BLaER1 (cell line): ENCODE results near the gene DEK.

ENCODE experiments used
- H3K27ac ChIP-seq: shearing (Covaris generic); formaldehyde crosslinking; 2 replicates; pipeline ENCODE4 v1.8.1; 2022
- H3K27me3 ChIP-seq: shearing (Covaris generic); formaldehyde crosslinking; 2 replicates; pipeline ENCODE4 v1.8.1; 2022
- H3K36me3 ChIP-seq: shearing (Covaris generic); formaldehyde crosslinking; 2 replicates; pipeline ENCODE4 v1.8.1; 2022
- H3K4me1 ChIP-seq: shearing (Covaris generic); formaldehyde crosslinking; 2 replicates; pipeline ENCODE4 v1.8.1; 2022
- H3K4me2 ChIP-seq: shearing (Covaris generic); formaldehyde crosslinking; 2 replicates; pipeline ENCODE4 v1.8.1; 2022
- H3K4me3 ChIP-seq: shearing (Covaris generic); formaldehyde crosslinking; 2 replicates; pipeline ENCODE4 v1.8.1; 2022
- H3K9ac ChIP-seq: shearing (Covaris generic); formaldehyde crosslinking; 2 replicates; pipeline ENCODE4 v1.8.1; 2022
- H3K9me3 ChIP-seq: shearing (Covaris generic); formaldehyde crosslinking; 2 replicates; pipeline ENCODE4 v1.8.1; 2022
- H4K20me1 ChIP-seq: shearing (Covaris generic); formaldehyde crosslinking; 2 replicates; pipeline ENCODE4 v1.8.1; 2022
- Cebpa-rat ChIP-seq: shearing (Covaris generic); IDR thresholded peaks from 2 replicates; pipeline ENCODE4 v1.8.1; 2022

DEK gene

DNA sequence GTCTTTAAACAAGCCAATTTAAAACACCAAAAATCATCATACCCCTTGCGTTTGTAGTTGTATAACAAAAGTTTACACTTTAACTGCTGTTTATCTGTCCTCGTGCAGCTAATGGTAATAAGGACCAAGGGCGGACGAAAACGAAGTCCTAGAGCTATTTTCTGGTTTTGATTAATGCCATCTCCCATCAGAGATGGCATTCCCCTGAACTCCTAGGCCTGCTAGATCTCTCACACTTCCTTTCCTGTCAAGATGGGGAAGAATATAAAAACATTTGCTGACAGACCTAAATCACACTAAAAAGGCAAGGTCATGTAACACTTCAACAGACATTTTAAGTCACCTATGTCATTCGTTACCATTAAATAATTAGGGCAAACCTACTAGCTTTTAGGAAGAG, 9.5 kb downstream of the DEK start:
- H3K4me2 ChIP-seq, result no peak overlapping the region

DNA sequence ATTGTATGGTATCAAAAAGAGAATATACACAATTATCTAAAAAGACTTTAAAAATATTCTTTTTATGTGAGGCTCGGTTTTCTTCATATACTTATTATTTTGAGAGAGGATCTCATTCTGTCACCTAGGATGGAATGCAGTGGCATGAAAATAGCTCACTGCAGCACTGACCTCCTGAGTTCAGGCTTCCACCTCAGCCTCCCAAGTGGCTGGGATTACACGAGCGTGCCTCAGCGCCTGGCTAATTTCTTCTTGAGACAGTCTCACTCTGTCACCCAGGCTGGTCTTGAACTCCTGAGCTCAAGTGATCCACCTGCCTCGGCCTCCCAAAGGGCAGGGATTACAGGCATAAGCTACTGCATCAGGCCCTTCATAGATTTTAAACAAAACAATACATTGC, 10.7 kb downstream of the DEK start:
- Histone ChIP-seq H3K27ac (no peak overlapping the region), H3K9me3 (no peaks in the 10 kb centered on the region), H4K20me1 (peaks cover 98% of the 10 kb centered on the region), H3K4me3 (no peak overlapping the region), H3K27me3 (no peaks in the 10 kb centered on the region), H3K4me2 (no peak overlapping the region), H3K4me1 (no peaks in the 10 kb centered on the region), H3K9ac (no peak overlapping the region), H3K36me3 (peaks cover 98% of the 10 kb centered on the region)
- no peak for TF ChIP-seq Cebpa-rat

More for the DNA sequence above, 9.5 kb downstream of the DEK start:
- no peak for TF ChIP-seq Cebpa-rat
- Histone ChIP-seq H3K9ac (no peak overlapping the region), H3K4me3 (no peak overlapping the region), H3K4me1 (peaks cover 3% of the 10 kb centered on the region), H3K9me3 (no peaks in the 10 kb centered on the region), H3K27me3 (no peaks in the 10 kb centered on the region), H4K20me1 (peaks cover 98% of the 10 kb centered on the region), H3K36me3 (peaks cover 97% of the 10 kb centered on the region), H3K27ac (no peak overlapping the region)

DNA sequence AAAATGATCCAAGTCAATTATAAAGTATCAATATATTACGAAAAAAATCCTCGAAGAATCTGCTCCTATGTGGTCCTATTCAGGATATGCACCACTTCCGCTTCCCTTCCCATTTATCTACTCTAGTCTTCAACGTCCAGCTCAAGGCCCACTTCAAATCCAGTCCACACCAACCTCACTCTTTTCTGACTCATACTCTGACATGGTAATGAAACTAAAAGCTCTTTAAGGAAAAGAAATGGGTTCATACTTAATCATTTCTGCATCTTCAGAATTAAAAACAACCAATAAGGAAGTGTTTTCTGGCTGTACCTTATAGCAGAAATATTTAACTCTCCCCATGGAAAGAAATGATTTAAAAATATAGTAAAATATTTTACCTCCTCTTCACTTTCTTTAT, 15.1 kb downstream of the DEK start:
- no peak overlapping the region for H3K4me3 ChIP-seq
- no peak overlapping the region for H3K27ac ChIP-seq
- no peak for TF ChIP-seq Cebpa-rat
- no peaks in the 10 kb centered on the region for H3K9me3 ChIP-seq
- H4K20me1 ChIP-seq, result peaks cover 84% of the 10 kb centered on the region
- H3K4me1 ChIP-seq, result no peaks in the 10 kb centered on the region
- H3K4me2 ChIP-seq, result no peak overlapping the region
- H3K27me3 ChIP-seq, result no peaks in the 10 kb centered on the region
- H3K9ac ChIP-seq, result no peak overlapping the region
- peaks cover 92% of the 10 kb centered on the region for H3K36me3 ChIP-seq

DNA sequence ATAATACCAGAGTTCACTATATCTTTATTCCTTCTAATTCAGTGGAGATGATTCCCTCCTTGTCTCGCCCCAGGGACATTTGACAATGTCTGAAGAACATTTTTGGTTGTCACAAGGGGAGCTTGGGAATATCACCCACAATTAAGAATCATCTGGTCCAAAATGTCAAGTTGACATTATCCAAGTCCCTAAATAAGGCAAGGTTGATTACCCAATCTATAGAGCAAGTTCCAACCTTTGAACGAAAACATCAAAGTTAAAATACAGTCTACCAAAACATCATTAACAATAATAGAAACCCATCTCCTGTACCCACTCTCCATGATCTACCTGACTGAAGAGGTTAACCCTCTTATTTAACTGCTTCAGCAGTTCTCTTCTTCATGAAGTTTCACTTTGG, 15.6 kb downstream of the DEK start:
- Histone ChIP-seq H4K20me1 (peaks cover 78% of the 10 kb centered on the region), H3K27ac (no peak overlapping the region), H3K9ac (no peak overlapping the region), H3K4me1 (no peaks in the 10 kb centered on the region), H3K36me3 (peaks cover 92% of the 10 kb centered on the region), H3K27me3 (no peaks in the 10 kb centered on the region), H3K4me2 (no peak overlapping the region), H3K4me3 (no peak overlapping the region), H3K9me3 (no peaks in the 10 kb centered on the region)
- no peak for TF ChIP-seq Cebpa-rat

DNA sequence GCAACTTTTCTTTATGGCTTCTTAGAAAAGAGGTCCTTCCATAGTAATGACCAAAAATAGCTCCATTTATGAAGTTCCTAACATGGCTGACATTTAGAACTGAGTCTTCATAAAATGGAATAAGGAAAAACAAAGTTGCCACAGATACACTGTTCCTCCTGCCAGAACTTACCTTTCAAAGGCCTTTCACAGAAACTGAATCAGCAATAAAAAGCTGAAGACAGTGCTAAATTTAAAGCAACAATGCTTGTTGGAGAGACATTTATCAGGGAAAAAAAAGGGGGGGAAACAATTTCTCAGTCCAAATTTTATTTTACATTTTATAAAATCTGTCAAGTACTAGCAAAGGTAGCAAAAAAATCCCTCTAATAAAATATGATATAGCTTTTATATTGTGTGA, 17.3 kb downstream of the DEK start:
- H4K20me1 ChIP-seq, result peaks cover 65% of the 10 kb centered on the region
- no peak overlapping the region for H3K4me2 ChIP-seq
- H3K36me3 ChIP-seq, result peaks cover 92% of the 10 kb centered on the region
- H3K4me3 ChIP-seq, result no peak overlapping the region
- no peaks in the 10 kb centered on the region for H3K27me3 ChIP-seq
- H3K4me1 ChIP-seq, result no peaks in the 10 kb centered on the region
- TF ChIP-seq Cebpa-rat, result no peak
- no peak overlapping the region for H3K27ac ChIP-seq
- H3K9me3 ChIP-seq, result no peaks in the 10 kb centered on the region
- H3K9ac ChIP-seq, result no peak overlapping the region

DNA sequence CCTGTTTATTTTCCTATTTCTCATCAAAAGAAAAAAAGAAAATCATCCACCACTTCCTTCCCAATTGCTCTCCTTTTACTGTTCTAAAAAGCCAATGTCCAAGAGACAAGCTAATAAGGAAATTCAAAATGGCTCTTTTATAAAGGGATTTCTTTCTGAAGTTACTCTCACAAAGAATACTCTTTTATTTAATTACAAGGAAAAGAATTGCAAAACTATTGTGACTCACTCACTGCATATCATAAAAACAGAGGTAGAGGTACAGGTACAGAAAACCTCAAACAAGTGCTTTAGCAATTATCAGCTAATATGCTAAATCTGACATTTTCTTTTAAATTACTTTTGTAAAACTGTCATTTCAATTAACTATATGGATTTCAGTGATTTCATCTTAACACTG, 18.1 kb downstream of the DEK start:
- Histone ChIP-seq H3K27me3 (no peaks in the 10 kb centered on the region), H3K4me2 (no peak overlapping the region), H3K9ac (no peak overlapping the region), H4K20me1 (peaks cover 65% of the 10 kb centered on the region), H3K9me3 (no peaks in the 10 kb centered on the region), H3K36me3 (peaks cover 92% of the 10 kb centered on the region), H3K4me1 (no peaks in the 10 kb centered on the region), H3K27ac (no peak overlapping the region), H3K4me3 (no peak overlapping the region)
- TF ChIP-seq Cebpa-rat, result no peak

DNA sequence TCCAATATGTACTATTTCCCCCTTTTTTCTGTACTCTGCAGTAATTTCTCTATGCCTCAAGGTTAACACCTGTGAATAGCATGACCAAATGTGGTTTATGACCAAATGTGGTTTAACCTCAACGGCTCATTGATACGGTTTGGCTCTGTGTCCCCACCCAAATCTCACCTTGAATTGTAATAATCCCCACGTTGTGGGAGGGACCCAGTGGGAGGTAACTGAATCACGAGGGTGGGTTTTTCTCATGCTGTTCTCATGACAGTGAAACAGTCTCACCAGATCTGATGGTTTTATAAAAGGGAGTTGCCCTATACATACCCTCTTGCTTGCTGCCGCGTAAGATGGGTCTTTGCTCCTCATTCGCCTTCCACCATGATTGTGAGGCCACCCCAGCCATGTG, 18.7 kb downstream of the DEK start:
- no peaks in the 10 kb centered on the region for H3K27me3 ChIP-seq
- H3K27ac ChIP-seq, result no peak overlapping the region
- H3K9ac ChIP-seq, result no peak overlapping the region
- no peak for TF ChIP-seq Cebpa-rat
- H3K9me3 ChIP-seq, result no peaks in the 10 kb centered on the region
- peaks cover 94% of the 10 kb centered on the region for H3K36me3 ChIP-seq
- peaks cover 65% of the 10 kb centered on the region for H4K20me1 ChIP-seq
- H3K4me2 ChIP-seq, result no peak overlapping the region
- H3K4me1 ChIP-seq, result no peaks in the 10 kb centered on the region
- no peak overlapping the region for H3K4me3 ChIP-seq

DNA sequence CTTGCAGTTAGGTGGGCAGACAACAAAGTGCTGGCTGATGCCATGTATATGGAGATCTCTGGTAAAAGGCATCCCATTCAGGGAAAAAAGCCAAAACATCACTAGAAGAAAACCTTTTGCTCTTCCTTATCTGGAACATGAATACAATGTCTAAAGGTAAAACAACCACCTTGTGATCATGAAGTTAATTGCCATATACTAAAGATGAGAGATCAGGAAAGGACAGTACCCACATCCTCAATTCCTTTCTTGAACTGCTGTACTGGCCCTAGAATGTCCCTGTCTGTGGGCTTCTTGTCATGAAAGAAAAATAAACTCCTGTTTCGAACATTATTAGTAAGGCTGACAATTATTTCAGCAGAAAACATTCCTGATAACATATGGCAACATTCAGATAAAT, 19.3 kb downstream of the DEK start:
- Histone ChIP-seq H3K4me1 (no peaks in the 10 kb centered on the region), H3K27ac (no peak overlapping the region), H3K9me3 (no peaks in the 10 kb centered on the region), H4K20me1 (peaks cover 64% of the 10 kb centered on the region), H3K9ac (no peak overlapping the region), H3K4me3 (no peak overlapping the region), H3K27me3 (no peaks in the 10 kb centered on the region), H3K36me3 (peaks cover 94% of the 10 kb centered on the region), H3K4me2 (no peak overlapping the region)
- no peak for TF ChIP-seq Cebpa-rat

DNA sequence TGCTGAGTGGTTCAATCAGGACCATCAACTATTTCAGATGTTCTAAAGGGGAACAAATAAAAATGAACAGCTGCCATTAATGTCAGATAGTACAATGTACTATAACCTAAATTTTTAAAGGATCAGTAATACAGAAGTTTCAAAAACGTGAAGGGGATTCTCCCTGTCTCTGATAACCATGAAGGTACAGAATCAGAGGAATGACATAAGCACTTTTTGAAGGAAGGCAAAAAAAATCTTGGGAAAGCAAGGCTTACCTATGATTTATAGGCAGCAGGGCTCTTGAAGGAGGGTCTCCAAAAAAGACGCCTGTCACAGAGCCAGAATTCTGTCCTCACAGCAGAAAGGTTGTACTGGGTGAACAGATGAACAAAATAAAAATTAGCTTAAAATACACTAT, 20.1 kb downstream of the DEK start:
- Histone ChIP-seq H3K9me3 (no peaks in the 10 kb centered on the region), H3K4me3 (no peak overlapping the region), H4K20me1 (peaks cover 58% of the 10 kb centered on the region), H3K9ac (no peak overlapping the region), H3K4me2 (no peak overlapping the region), H3K27me3 (no peaks in the 10 kb centered on the region), H3K27ac (no peak overlapping the region), H3K36me3 (peaks cover 94% of the 10 kb centered on the region), H3K4me1 (no peaks in the 10 kb centered on the region)
- TF ChIP-seq Cebpa-rat, result no peak

DNA sequence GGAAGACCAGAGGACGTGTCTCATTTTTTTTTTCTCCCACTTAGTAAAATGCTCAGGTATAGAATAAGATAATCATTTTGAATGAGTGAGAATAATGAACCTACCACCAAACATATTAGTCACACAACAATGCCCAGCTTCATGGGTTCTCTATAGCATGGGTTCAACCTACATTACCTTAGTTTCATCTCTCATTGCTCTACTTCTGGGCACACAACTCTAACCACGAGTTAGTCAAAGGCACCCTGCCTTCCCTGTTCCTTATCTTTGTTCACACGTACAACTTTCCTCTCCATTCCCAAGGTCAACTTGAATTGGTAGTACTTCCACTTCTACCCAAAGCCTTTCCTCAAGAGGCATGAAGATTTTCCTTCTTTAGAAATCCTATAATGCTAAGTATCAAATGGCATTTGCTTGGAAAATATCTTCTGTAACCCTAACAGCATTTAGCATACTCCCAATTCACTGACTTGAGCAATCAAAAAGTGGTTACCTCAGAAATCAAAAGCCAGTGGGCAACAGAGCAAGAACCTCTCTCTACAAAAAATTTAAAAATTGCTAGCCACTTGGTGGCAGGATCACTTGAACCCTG, 20.9 kb downstream of the DEK start:
- Histone ChIP-seq H3K36me3 (peaks cover 94% of the 10 kb centered on the region), H3K4me1 (no peaks in the 10 kb centered on the region), H4K20me1 (peaks cover 50% of the 10 kb centered on the region), H3K4me3 (no peak overlapping the region), H3K4me2 (no peak overlapping the region), H3K9me3 (no peaks in the 10 kb centered on the region), H3K9ac (no peak overlapping the region), H3K27ac (no peak overlapping the region), H3K27me3 (no peaks in the 10 kb centered on the region)
- TF ChIP-seq Cebpa-rat, result no peak
